Smooth muscle cell (in vitro differentiated cells): Measurements from ENCODE around the gene KCNAB1. TPM values are rescaled to one million over a fixed set of nuclear protein-coding genes. Genes with fewer than 3 reads are reported as not detected.

ENCODE experiments used
- DNase-seq: peaks from one replicate; lab custom pipeline; 2025; ENCODE audit not compliant: unreplicated experiment; lab: John Stamatoyannopoulos, UW
- H2AFZ ChIP-seq: fragments of 200-600 bp; sonication (generic); 2 replicates; pipeline ENCODE4 v1.6.0; 2016; ENCODE audit warnings: antibody characterized with exemption, low read depth, mild to moderate bottlenecking
- H3F3A ChIP-seq: fragments of 200-600 bp; sonication (generic); 2 replicates; pipeline ENCODE4 v1.6.0; 2017; ENCODE audit warnings: antibody characterized with exemption, low read depth
- H3K27ac ChIP-seq: fragments of 200-600 bp; sonication (generic); 2 replicates; pipeline ENCODE4 v1.5.1; 2016; ENCODE audit warnings: low read depth, mild to moderate bottlenecking
- H3K27me3 ChIP-seq: fragments of 200-600 bp; sonication (generic); 2 replicates; pipeline ENCODE4 v1.6.1; 2016; ENCODE audit warnings: low read depth, mild to moderate bottlenecking
- H3K36me3 ChIP-seq: fragments of 200-600 bp; sonication (generic); 2 replicates; pipeline ENCODE4 v1.5.1; 2016; ENCODE audit warnings: low read depth
- H3K4me1 ChIP-seq: fragments of 200-600 bp; sonication (generic); 2 replicates; pipeline ENCODE4 v1.5.1; 2016; ENCODE audit warnings: low read depth
- H3K4me2 ChIP-seq: fragments of 200-600 bp; sonication (generic); 2 replicates; pipeline ENCODE4 v1.6.0; 2016; ENCODE audit warnings: mild to moderate bottlenecking
- H3K4me3 ChIP-seq: fragments of 200-600 bp; sonication (generic); 2 replicates; pipeline ENCODE4 v1.5.1; 2016; ENCODE audit warnings: mild to moderate bottlenecking
- H3K79me2 ChIP-seq: fragments of 200-600 bp; sonication (generic); 2 replicates; pipeline ENCODE4 v1.6.0; 2016; ENCODE audit warnings: low read depth, mild to moderate bottlenecking
- H3K9ac ChIP-seq: fragments of 200-600 bp; sonication (generic); 2 replicates; pipeline ENCODE4 v1.6.0; 2016; ENCODE audit warnings: low read depth
- H3K9me3 ChIP-seq: fragments of 200-600 bp; sonication (generic); replicated peaks from 2 replicates; pipeline ENCODE4 v1.5.1; 2016; ENCODE audit warnings: low read depth
- H4K20me1 ChIP-seq: fragments of 200-600 bp; sonication (generic); 2 replicates; pipeline ENCODE4 v1.6.0; 2016; ENCODE audit warnings: low read depth
- CTCF ChIP-seq: fragments of 200-600 bp; sonication (generic); IDR thresholded peaks from 2 replicates; pipeline ENCODE4 v1.5.1; 2017; ENCODE audit warnings: borderline replicate concordance, mild to moderate bottlenecking, antibody characterized with exemption; ENCODE audit not compliant: insufficient read depth, poor library complexity, severe bottlenecking
- WGBS: methylation state at CpG from one replicate; pipeline ENCODE4 v1.1.7; 2016; ENCODE audit warnings: low lambda C conversion rate; 5-methylcytosine and 5-hydroxymethylcytosine counted together
- polyA plus RNA-seq: library from polyadenylated mRNA; unstranded; fragments of >200 nt; fragmentation: Nextera tagmentation; extraction: Ambion mirVana; gene quantifications from 2 replicates; pipeline ENCODE4 v1.2.1, GENCODE V29; 2016
- total RNA-seq: library from RNA; depleted of rRNA; stranded (reverse); fragments of >200 nt; gene quantifications from 2 replicates; pipeline ENCODE4 v1.2.3, GENCODE V29; 2014

KCNAB1 gene
- total and polyA plus RNA-seq, 2 experiments from 2014 or later = 0.36 to 1.0 TPM

DNA sequence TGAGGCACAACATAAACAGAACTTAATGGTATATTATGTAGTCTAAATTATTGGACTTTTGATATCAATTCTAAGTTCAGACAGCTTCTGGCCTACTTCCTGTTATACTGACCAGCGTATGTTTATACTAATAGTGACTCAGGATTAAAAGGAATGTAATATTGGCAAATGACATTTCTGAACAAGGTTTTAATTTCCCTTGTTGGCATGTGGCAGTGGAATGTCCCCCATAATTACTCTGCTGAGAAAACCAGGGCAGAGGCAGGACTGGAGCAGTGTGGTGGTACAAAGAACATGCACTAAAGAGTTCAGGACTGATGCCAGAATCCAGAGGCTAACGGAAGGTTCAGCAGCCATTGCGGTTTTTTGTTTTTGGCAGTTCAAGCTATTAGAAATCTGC lies 184.0 kb downstream of the KCNAB1 start:
- no peaks in the 10 kb centered on the region for H3K79me2 ChIP-seq
- H3K9ac ChIP-seq = no peak overlapping the region
- no peak overlapping the region for H3K4me3 ChIP-seq
- DNase-seq = no peak
- H3K27me3 ChIP-seq = no peaks in the 10 kb centered on the region
- H3F3A ChIP-seq = no peaks in the 10 kb centered on the region
- H2AFZ ChIP-seq = no peak overlapping the region
- H4K20me1 ChIP-seq = no peaks in the 10 kb centered on the region
- H3K4me2 ChIP-seq = no peak overlapping the region
- no peaks in the 10 kb centered on the region for H3K36me3 ChIP-seq
- no peaks in the 10 kb centered on the region for H3K9me3 ChIP-seq
- H3K27ac ChIP-seq = no peak overlapping the region
- 95% methylated on average over 3 of the region's 3 CpGs for WGBS
- no peaks in the 10 kb centered on the region for H3K4me1 ChIP-seq
- no peak for TF ChIP-seq CTCF

DNA sequence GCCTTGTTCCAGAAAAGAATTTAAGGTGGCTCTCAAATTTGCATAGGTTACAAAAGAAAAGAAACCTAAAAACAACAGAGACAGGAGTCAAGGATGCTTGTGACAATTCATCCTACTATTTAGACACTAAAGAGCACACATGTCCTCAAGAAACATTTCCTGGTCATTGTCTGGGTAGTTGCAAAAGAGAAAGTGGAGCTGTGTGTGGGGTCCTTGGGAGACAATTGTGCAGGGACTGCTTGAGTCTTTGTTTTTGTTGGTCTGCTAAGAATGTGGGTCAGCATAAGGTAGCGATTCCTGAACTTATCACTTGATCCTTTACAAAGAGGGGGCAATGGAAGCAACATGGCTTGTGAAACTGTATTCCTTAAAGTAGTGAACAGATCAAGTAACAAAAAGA lies 185.3 kb downstream of the KCNAB1 start:
- no peak overlapping the region for H3K9ac ChIP-seq
- no peak overlapping the region for H3K4me3 ChIP-seq
- WGBS = 76% methylated on average over 1 of the region's 1 CpG
- H3F3A ChIP-seq = no peaks in the 10 kb centered on the region
- H3K9me3 ChIP-seq = no peaks in the 10 kb centered on the region
- TF ChIP-seq CTCF = no peak
- no peak overlapping the region for H2AFZ ChIP-seq
- no peaks in the 10 kb centered on the region for H3K27me3 ChIP-seq
- DNase-seq = no peak
- no peak overlapping the region for H3K27ac ChIP-seq
- no peaks in the 10 kb centered on the region for H3K4me1 ChIP-seq
- H3K79me2 ChIP-seq = no peaks in the 10 kb centered on the region
- H3K36me3 ChIP-seq = no peaks in the 10 kb centered on the region
- H4K20me1 ChIP-seq = no peaks in the 10 kb centered on the region
- no peak overlapping the region for H3K4me2 ChIP-seq

DNA sequence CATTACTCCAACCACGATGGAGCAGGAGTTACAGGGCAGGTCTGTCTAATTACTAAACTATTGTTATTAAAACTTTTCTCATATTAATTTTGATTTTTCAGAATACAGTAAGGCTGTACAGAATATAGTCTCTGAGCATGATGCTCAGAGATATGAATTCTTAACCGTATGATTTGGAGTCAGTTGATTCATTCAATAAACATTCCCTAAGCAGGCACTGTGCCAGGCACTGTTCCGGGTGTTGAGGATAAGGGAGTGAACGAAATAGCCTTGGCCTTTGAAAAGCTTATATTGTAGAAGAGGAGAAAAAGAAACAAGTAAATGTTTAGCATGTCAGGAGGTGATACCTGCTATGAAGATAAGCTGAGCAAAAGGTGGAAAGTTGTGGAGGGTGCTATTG lies 187.3 kb downstream of the KCNAB1 start:
- Histone ChIP-seq H3K4me1 (no peaks in the 10 kb centered on the region), H3K4me3 (no peak overlapping the region), H2AFZ (no peak overlapping the region), H4K20me1 (no peaks in the 10 kb centered on the region), H3K9ac (no peak overlapping the region), H3K27me3 (no peaks in the 10 kb centered on the region), H3K36me3 (no peaks in the 10 kb centered on the region), H3F3A (no peaks in the 10 kb centered on the region), H3K4me2 (no peak overlapping the region), H3K79me2 (no peaks in the 10 kb centered on the region), H3K9me3 (no peaks in the 10 kb centered on the region), H3K27ac (no peak overlapping the region)
- TF ChIP-seq CTCF = no peak
- WGBS = 81% methylated on average over 4 of the region's 4 CpGs
- DNase-seq = no peak

DNA sequence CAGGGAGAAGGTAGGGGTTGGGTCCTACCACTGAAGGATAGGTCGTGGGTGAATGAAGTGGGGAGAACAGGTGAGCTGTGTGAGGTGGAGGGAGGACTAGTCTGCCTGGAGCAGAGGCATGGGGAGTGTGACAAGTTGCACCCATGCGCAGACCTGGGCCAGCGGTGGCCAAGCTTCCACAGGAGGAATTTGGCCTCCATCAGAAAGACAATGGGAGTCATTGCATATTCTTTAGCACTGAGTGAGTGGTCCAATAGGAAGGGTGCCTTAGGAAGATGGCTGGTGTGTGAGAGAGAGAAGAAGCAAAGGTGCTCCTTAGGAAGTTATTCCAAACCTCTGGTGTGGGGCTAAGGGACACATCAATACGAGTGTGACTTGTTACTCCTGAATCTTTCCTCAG lies 191.1 kb downstream of the KCNAB1 start:
- TF ChIP-seq CTCF = no peak
- no peaks in the 10 kb centered on the region for H3F3A ChIP-seq
- H3K27ac ChIP-seq = no peak overlapping the region
- H3K9me3 ChIP-seq = no peaks in the 10 kb centered on the region
- no peak overlapping the region for H3K9ac ChIP-seq
- no peaks in the 10 kb centered on the region for H3K79me2 ChIP-seq
- H3K36me3 ChIP-seq = no peaks in the 10 kb centered on the region
- no peak for DNase-seq
- no peaks in the 10 kb centered on the region for H3K27me3 ChIP-seq
- H4K20me1 ChIP-seq = no peaks in the 10 kb centered on the region
- H2AFZ ChIP-seq = no peak overlapping the region
- H3K4me3 ChIP-seq = no peak overlapping the region
- H3K4me1 ChIP-seq = no peaks in the 10 kb centered on the region
- 81% methylated on average over 4 of the region's 4 CpGs for WGBS
- H3K4me2 ChIP-seq = no peak overlapping the region
